Sigmoid colon (tissue), 4 donors: Measurements from ENCODE around the gene RBFOX1.

ENCODE experiments used
- EP300 ChIP-seq, 4 donors: sonication (generic); formaldehyde crosslinking; IDR thresholded peaks; one replicate each; pipeline ENCODE4 v1.6.1; 2017; ENCODE audit warnings: antibody characterized with exemption in 4 of 4
- POLR2AphosphoS5 ChIP-seq, 4 donors: sonication (generic); formaldehyde crosslinking; IDR thresholded peaks; one replicate each; pipeline ENCODE4 v1.6.1; 2017; ENCODE audit warnings: antibody characterized with exemption in 4 of 4

DNA sequence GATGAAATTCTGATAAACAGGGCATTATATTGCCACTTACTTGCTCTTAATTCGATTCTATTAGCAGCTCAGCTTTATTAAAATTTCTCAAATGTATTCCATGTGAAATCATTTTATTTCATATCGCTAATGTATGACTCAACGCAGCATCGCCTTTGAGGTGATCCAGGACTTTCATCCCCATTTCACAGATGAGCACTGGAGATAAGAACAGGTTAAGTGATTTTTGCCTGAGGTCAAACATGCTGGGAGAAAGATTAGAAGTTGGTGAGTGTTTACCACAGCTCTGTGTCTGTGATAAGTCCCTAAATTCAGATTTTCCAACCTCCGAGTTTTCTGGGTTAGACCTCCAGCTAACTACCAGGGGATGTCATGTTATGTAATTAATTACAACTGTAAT, 43.6 kb downstream of the RBFOX1 start:
- TF ChIP-seq POLR2AphosphoS5 (IDR thresholded peaks at IDR 0.05), result no peak
- no peak for TF ChIP-seq EP300 (IDR thresholded peaks at IDR 0.05)
